Measurements from ENCODE around the gene INSYN2B.

Gene INSYN2B

DNA sequence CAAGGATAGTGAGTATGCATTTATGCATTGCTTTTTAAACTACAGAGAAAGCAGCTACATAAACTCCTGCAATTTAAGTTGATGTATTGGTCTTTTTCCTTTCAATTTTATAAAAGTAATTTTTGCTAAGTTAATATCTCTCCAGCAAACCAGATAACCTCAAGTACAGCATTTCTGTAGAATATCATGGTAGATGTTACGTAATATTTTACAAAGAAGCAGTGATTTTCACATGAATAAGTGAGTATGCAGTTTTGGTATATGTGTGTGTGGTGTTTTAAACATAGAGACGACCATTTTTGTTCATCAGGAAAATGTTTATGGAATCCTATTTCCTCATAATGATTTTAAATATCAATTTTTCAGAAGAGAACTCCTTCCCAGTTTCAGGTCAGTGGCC is 118.9 kb downstream of the INSYN2B start:
- H3K4me3 ChIP-seq (ENCODE audit: low read length) = no peak overlapping the region
- no peak for DNase-seq (ENCODE audit: low read depth)
- TF ChIP-seq CTCF (IDR thresholded peaks at IDR 0.05; ENCODE audit: insufficient read depth, low read depth, low read length, missing control alignments) = no peak

DNA sequence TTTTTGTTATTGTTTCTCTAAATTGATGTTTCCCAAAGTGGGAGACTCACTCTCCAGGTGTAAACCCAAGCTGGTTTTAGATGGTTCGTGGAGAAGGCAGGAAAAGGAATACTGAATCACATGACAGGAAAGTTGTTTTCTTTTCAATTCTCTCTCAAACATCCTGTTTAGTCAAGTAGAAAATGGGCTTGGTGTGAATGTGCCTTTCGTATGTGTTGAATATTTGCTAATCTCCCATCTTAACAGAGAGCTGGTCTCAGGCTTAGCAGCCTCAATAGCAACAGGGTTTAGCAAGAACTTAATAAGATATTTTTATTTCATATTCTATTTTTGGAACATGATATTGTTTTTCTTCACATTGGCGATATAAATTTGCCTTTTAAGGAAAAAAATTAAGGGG is 119.7 kb downstream of the INSYN2B start:
- no peak overlapping the region for H3K4me3 ChIP-seq (ENCODE audit: low read length)
- DNase-seq (ENCODE audit: low read depth) = no peak
- TF ChIP-seq CTCF (IDR thresholded peaks at IDR 0.05; ENCODE audit: insufficient read depth, low read depth, low read length, missing control alignments) = no peak

GRCh38 chr5:169856571-169856970 is 123.7 kb downstream of the INSYN2B start:
- peak; percentile 88 for DNase-seq (ENCODE audit: low read depth)
- no peak overlapping the region for H3K4me3 ChIP-seq (ENCODE audit: low read length)
- no peak for TF ChIP-seq CTCF (IDR thresholded peaks at IDR 0.05; ENCODE audit: insufficient read depth, low read depth, low read length, missing control alignments)

DNA sequence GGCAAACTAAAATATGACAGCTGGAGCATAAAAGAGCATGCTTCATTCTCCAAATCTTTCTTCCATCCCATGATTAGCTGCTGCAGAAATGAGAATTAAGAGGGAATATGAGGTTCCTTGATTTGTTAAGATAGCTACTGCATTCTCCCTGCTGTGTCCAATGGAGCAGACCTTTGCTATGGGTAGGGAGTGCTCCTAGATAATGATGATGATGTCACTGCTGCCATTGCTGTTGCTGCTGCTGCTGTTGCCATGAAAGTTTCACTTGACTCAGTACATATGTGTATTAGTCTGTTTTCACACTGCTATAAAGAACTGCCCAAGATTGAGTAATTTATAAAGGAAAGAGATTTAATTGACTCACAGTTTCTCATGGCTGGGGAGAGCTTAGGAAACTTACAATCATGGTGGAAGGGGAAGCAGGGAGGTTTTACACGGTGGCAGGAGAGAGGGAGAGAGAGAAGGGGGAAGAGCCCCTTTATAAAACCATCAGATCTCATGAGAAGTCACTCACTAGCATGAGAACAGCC is 128.9 kb downstream of the INSYN2B start:
- no peak overlapping the region for H3K4me3 ChIP-seq (ENCODE audit: low read length)
- TF ChIP-seq CTCF (IDR thresholded peaks at IDR 0.05; ENCODE audit: insufficient read depth, low read depth, low read length, missing control alignments) = no peak
- DNase-seq (ENCODE audit: low read depth) = peak; percentile 12

- peak; percentile 21 for TF ChIP-seq CTCF (IDR thresholded peaks at IDR 0.05; ENCODE audit: insufficient read depth, low read depth, low read length, missing control alignments)
- no peak overlapping the region for H3K4me3 ChIP-seq (ENCODE audit: low read length)
- no peak for DNase-seq (ENCODE audit: low read depth)
Observed at GRCh38 chr5:169850409-169850808, 129.9 kb downstream of the INSYN2B start.

DNA sequence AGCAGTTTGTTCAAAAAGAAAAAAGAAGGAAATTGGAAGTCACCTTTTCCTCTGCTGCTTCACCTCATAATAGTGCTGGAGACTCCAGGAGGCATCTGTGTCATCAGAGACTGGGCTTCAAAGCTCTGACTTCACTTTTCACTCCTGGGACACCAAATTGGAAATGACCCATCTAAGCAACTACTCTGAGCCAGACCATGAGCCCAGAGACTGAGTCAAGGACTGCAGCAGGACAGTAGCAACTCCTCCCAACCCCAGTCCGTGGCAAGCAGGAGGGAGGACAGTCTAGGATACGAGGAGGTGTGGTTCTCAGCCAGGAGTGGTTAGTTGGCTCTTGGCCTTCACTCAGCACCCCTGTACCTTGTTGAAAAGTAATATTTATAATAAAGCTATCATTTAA is 131.5 kb downstream of the INSYN2B start:
- TF ChIP-seq CTCF (IDR thresholded peaks at IDR 0.05; ENCODE audit: insufficient read depth, low read depth, low read length, missing control alignments) = no peak
- no peak overlapping the region for H3K4me3 ChIP-seq (ENCODE audit: low read length)
- DNase-seq (ENCODE audit: low read depth) = no peak

- H3K4me3 ChIP-seq (ENCODE audit: low read length) = no peak overlapping the region
- no peak for TF ChIP-seq CTCF (IDR thresholded peaks at IDR 0.05; ENCODE audit: insufficient read depth, low read depth, low read length, missing control alignments)
- peak; percentile 85 for DNase-seq (ENCODE audit: low read depth)
Observed at GRCh38 chr5:169848271-169848670, 132.0 kb downstream of the INSYN2B start.

Data from epithelial cell of esophagus (primary cell).